Progenitor cell of endocrine pancreas (in vitro differentiated cells): ENCODE measurements around the gene ACTR5. TPM values are rescaled to one million over a fixed set of nuclear protein-coding genes. Genes with fewer than 3 reads are reported as not detected.
A peak's percentile ranks its signal among the peaks of the same experiment; 100 is the strongest.

ENCODE experiments used
- DNase-seq: peaks from one replicate; pipeline ENCODE4 v3.0.0; 2021; ENCODE audit warnings: low spot score; ENCODE audit not compliant: unreplicated experiment
- H3K27ac Mint-ChIP-seq: 2 replicates; pipeline ENCODE4 v1.8.0; 2021; ENCODE audit warnings: mild to moderate bottlenecking, moderate library complexity, mixed read lengths
- H3K27me3 Mint-ChIP-seq: 2 replicates; pipeline ENCODE4 v1.8.0; 2021; ENCODE audit warnings: mixed read lengths
- H3K36me3 Mint-ChIP-seq: 2 replicates; pipeline ENCODE4 v1.8.0; 2022; ENCODE audit warnings: mixed read lengths; ENCODE audit not compliant: insufficient read depth
- H3K4me1 Mint-ChIP-seq: 2 replicates; pipeline ENCODE4 v1.8.0; 2021; ENCODE audit warnings: low read depth, mixed read lengths
- H3K4me3 Mint-ChIP-seq: 2 replicates; pipeline ENCODE4 v1.8.0; 2021; ENCODE audit warnings: low read depth, mild to moderate bottlenecking, moderate library complexity, mixed read lengths
- H3K9me3 Mint-ChIP-seq: 2 replicates; pipeline ENCODE4 v1.8.0; 2021; ENCODE audit warnings: low read depth, mixed read lengths
- total RNA-seq: library from RNA; stranded (reverse); gene quantifications from 2 replicates; pipeline ENCODE4 v1.2.1, GENCODE V29; 2021
- TF ChIP-seq, protein P1 (sequence below): fragments of 200-600 bp; sonication (generic); IDR thresholded peaks from one replicate; pipeline ENCODE4 v1.5.0; 2021; ENCODE audit warnings: antibody characterized with exemption, mild to moderate bottlenecking; ENCODE audit not compliant: unreplicated experiment

ACTR5 gene
- total RNA-seq, 1 donor from 2014 or later: 9.8 TPM

DNA sequence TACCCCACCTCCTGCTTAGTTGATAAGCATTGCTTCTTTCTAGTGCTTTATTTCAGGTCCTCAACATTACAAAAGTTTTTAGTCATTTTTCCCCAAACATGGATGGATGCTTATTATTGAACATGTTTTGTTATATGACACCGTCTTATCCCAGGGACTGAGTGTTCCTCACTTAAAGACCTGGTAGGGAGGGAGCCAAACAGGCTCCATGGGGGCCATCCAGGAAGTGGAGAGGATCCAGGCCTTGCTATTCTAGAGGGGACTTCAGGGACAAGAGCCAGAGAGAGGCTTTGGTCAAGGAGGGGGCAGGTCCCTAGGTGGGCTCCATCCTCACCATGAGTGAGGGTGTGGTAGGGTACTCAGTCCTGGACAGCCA lies 16.5 kb upstream of the ACTR5 start:
- H3K4me3 Mint-ChIP-seq: no peak overlapping the region
- TF ChIP-seq, protein P1, sequence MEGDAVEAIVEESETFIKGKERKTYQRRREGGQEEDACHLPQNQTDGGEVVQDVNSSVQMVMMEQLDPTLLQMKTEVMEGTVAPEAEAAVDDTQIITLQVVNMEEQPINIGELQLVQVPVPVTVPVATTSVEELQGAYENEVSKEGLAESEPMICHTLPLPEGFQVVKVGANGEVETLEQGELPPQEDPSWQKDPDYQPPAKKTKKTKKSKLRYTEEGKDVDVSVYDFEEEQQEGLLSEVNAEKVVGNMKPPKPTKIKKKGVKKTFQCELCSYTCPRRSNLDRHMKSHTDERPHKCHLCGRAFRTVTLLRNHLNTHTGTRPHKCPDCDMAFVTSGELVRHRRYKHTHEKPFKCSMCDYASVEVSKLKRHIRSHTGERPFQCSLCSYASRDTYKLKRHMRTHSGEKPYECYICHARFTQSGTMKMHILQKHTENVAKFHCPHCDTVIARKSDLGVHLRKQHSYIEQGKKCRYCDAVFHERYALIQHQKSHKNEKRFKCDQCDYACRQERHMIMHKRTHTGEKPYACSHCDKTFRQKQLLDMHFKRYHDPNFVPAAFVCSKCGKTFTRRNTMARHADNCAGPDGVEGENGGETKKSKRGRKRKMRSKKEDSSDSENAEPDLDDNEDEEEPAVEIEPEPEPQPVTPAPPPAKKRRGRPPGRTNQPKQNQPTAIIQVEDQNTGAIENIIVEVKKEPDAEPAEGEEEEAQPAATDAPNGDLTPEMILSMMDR: peak; percentile 29
- peaks cover 6% of the 10 kb centered on the region for H3K4me1 Mint-ChIP-seq
- no peak for DNase-seq
- H3K27me3 Mint-ChIP-seq: peaks cover 99% of the 10 kb centered on the region
- H3K9me3 Mint-ChIP-seq: no peaks in the 10 kb centered on the region
- H3K27ac Mint-ChIP-seq: no peak overlapping the region
- no peaks in the 10 kb centered on the region for H3K36me3 Mint-ChIP-seq

DNA sequence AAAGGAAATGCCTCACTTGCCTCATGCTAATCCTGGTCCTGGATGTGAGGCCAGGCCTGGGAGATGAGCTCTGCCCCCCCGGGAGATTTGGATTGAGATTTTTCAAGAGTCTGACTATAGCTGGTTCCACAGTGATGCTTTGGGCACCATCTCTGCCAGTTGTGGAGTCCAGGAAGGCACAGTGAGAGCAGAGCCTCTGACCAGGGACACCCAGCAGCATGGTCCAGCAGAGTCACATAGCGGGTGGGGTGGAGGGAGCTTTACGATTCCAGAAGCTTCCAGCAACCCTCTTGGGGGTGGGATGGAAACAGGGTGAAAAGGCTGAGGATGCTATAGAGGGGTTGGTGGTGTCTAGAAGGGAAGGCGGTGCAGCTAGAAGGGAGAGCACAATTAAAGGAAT lies 15.3 kb upstream of the ACTR5 start:
- Mint-ChIP-seq H3K27ac (no peak overlapping the region), H3K9me3 (no peaks in the 10 kb centered on the region), H3K4me1 (peaks cover 6% of the 10 kb centered on the region), H3K4me3 (no peak overlapping the region), H3K36me3 (no peaks in the 10 kb centered on the region), H3K27me3 (peaks cover 95% of the 10 kb centered on the region)
- TF ChIP-seq, protein P1: no peak
- DNase-seq: no peak

DNA sequence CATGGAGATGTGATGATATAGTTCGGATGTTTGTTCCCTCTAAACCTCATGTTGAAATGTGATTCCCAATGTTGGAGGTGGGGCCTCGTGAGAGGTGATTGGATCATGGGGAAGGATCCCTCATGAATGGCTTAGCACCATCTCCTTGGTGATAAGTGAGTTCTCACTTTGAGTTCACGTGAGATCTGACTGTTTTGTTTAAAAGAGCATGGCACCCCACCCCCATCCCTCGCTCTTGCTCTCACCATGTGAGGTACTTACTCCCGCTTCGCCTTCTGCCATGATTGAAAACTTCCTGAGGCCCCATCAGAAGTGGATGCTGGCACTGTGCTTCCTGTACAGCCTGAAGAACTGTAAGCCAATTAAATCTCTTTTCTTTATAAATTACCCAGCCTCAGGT lies 13.1 kb upstream of the ACTR5 start:
- H3K27ac Mint-ChIP-seq: no peak overlapping the region
- no peak overlapping the region for H3K4me3 Mint-ChIP-seq
- H3K4me1 Mint-ChIP-seq: peaks cover 3% of the 10 kb centered on the region
- no peaks in the 10 kb centered on the region for H3K36me3 Mint-ChIP-seq
- H3K27me3 Mint-ChIP-seq: peaks cover 80% of the 10 kb centered on the region
- no peaks in the 10 kb centered on the region for H3K9me3 Mint-ChIP-seq
- TF ChIP-seq, protein P1: no peak
- DNase-seq: no peak

DNA sequence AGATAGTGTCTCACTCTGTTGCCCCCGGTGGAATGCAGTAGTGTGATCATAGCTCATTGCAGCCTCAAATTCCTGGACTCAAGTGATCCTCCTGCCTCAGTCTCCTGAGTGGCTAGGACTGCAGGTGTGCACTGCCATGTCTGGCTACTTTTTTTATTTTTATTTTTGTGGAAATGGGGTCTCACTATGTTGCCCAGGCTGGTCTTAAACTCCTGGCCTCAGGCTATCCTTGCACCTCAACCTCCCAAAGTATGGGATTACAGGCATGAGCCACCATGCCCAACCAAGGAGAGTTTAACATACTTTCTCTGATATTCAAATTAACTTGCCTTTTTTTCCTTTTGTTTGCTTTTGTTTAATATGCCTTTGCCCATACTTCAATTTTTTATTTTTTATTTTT lies 10.4 kb upstream of the ACTR5 start:
- H3K9me3 Mint-ChIP-seq: no peaks in the 10 kb centered on the region
- H3K4me1 Mint-ChIP-seq: no peaks in the 10 kb centered on the region
- H3K27ac Mint-ChIP-seq: no peak overlapping the region
- DNase-seq: no peak
- no peak overlapping the region for H3K4me3 Mint-ChIP-seq
- H3K27me3 Mint-ChIP-seq: peaks cover 80% of the 10 kb centered on the region
- H3K36me3 Mint-ChIP-seq: no peaks in the 10 kb centered on the region
- TF ChIP-seq, protein P1: no peak

DNA sequence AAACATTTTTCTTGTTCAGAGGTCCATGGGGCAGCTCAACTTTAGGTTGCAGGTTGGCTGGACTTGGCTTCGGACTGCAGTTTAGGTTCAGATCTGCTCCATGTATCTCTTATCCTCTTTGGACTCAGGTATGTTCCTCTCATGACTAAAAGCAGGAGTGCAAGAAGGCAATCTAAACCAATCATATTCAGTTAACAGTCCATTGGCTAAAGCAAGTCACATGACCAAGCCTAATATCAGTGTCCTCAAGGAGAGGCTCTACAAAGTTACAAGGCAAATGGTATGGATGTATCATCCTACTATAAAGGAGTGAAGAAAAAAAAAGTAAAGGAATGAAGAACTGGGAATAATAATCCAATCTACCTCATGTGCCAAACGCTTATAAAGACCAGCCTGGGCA lies 2.5 kb upstream of the ACTR5 start:
- Mint-ChIP-seq H3K4me1 (peaks cover 9% of the 10 kb centered on the region), H3K36me3 (peaks cover 2% of the 10 kb centered on the region), H3K4me3 (no peak overlapping the region), H3K27ac (no peak overlapping the region), H3K27me3 (peaks cover 42% of the 10 kb centered on the region), H3K9me3 (no peaks in the 10 kb centered on the region)
- DNase-seq: no peak
- TF ChIP-seq, protein P1: no peak
